HL-60 (cell line): ENCODE results near the gene TOMM40L.

Experiments
- DNase-seq, 2 experiments: peaks; one replicate each; pipeline ENCODE4 v3.0.0-alpha.2; 2010 to 2020; ENCODE audit warnings: low read depth in 1 of 2, low spot score in 1 of 2
- H3K27ac ChIP-seq: fragments of 250-450 bp; sonication (Bioruptor Pico); replicated peaks from 2 replicates; pipeline ENCODE4 v1.5.1; 2020; ENCODE audit warnings: mild to moderate bottlenecking, moderate library complexity
- H3K27me3 ChIP-seq: fragments of 250-450 bp; sonication (Bioruptor Pico); 2 replicates; pipeline ENCODE4 v1.5.1; 2021; ENCODE audit warnings: mild to moderate bottlenecking, moderate library complexity; ENCODE audit not compliant: insufficient read depth, poor library complexity, severe bottlenecking
- H3K4me3 ChIP-seq: replicated peaks from 2 replicates; pipeline ENCODE4 v1.5.1; 2011; ENCODE audit warnings: mild to moderate bottlenecking, control low read depth, low read length; ENCODE audit not compliant: insufficient read depth
- CTCF ChIP-seq: IDR thresholded peaks from one replicate; pipeline ENCODE4 v1.5.1; 2011; ENCODE audit warnings: low read length, control low read depth, inconsistent platforms; ENCODE audit not compliant: insufficient read depth
- GABPA ChIP-seq: IDR thresholded peaks from 2 replicates; pipeline ENCODE4 v1.6.1; 2012; ENCODE audit warnings: low read depth
- POLR2AphosphoS5 ChIP-seq: IDR thresholded peaks from 2 replicates; pipeline ENCODE4 v1.6.1; 2012; ENCODE audit warnings: low read depth
- REST ChIP-seq: IDR thresholded peaks from 2 replicates; pipeline ENCODE4 v1.6.1; 2012; ENCODE audit warnings: low read depth; ENCODE audit not compliant: insufficient replicate concordance
- SPI1 ChIP-seq: IDR thresholded peaks from 2 replicates; pipeline ENCODE4 v1.6.1; 2012; ENCODE audit warnings: low read depth, mild to moderate bottlenecking, borderline replicate concordance

Gene TOMM40L

GRCh38 chr1:161258439-161259344, 32.8 kb downstream of the TOMM40L start, which contains the start of gene PCP4L1:
Gene PCP4L1, plus strand, starts transcription at chr1:161258745. Its CDS starts 230 bp downstream, at chr1:161258975.
- Histone ChIP-seq H3K27me3 (peaks cover 36% of the 10 kb centered on the region), H3K27ac (no peak within 1 kb of the TSS), H3K4me3 (no peak within 1 kb of the TSS)
- DNase-seq, result no peak
- TF ChIP-seq GABPA (no peak), SPI1 (no peak)

GRCh38 chr1:161259345-161259702, 33.5 kb downstream of the TOMM40L start:
- peaks cover 36% of the 10 kb centered on the region for H3K27me3 ChIP-seq
- H3K4me3 ChIP-seq, result no peak overlapping the region
- TF ChIP-seq SPI1, result no peak
- no peak for TF ChIP-seq REST
- no peak for TF ChIP-seq POLR2AphosphoS5
- no peak for TF ChIP-seq CTCF
- no peak for TF ChIP-seq GABPA
- no peak for DNase-seq
- H3K27ac ChIP-seq, result no peak overlapping the region

GRCh38 chr1:161259765-161260164, 33.9 kb downstream of the TOMM40L start:
- no peak for DNase-seq
- TF ChIP-seq SPI1, result no peak
- no peak overlapping the region for H3K27ac ChIP-seq
- H3K4me3 ChIP-seq, result no peak overlapping the region
- peaks cover 36% of the 10 kb centered on the region for H3K27me3 ChIP-seq

GRCh38 chr1:161260376-161261260, 34.8 kb downstream of the TOMM40L start:
- no peak for DNase-seq

More at GRCh38 chr1:161260376-161261260, 34.8 kb downstream of the TOMM40L start:
- H3K27ac ChIP-seq, result no peak overlapping the region
- no peak for TF ChIP-seq CTCF
- no peak for TF ChIP-seq GABPA
- no peak for TF ChIP-seq POLR2AphosphoS5
- TF ChIP-seq REST, result no peak
- no peak overlapping the region for H3K4me3 ChIP-seq
- peaks cover 36% of the 10 kb centered on the region for H3K27me3 ChIP-seq
